ENCODE measurements around the gene SLC36A3. TPM values are rescaled to one million over a fixed set of nuclear protein-coding genes. Genes with fewer than 3 reads are reported as not detected.
"Not testable (repeated sequence)": the region's sequence is repeated elsewhere in the genome, so short reads cannot be mapped to it uniquely, and the experiment has no call there.

SLC36A3 gene
- total RNA-seq, 1 donor from 2014 or later: not detected

GRCh38 chr5:151237685-151238084, 65.9 kb downstream of the SLC36A3 start:
- no peak for DNase-seq

GRCh38 chr5:151236888-151237287, 66.7 kb downstream of the SLC36A3 start:
- DNase-seq: no peak

DNA sequence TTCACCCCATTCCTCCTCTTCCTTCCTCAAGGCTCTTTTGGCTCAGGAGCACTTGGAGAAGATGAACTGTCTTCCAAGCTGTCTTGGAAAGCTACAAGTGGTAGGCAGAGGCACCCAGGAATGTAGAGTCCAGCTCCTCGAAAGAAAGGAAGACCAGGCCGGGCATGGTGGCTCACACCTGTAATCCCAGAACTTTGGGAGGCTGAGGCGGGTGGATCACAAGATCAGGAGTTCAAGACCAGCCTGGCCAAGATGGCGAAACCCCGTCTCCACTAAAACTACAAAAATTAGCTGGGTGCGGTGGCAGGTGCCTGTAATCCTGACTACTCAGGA, 68.4 kb downstream of the SLC36A3 start:
- DNase-seq: not testable (repeated sequence)

DNA sequence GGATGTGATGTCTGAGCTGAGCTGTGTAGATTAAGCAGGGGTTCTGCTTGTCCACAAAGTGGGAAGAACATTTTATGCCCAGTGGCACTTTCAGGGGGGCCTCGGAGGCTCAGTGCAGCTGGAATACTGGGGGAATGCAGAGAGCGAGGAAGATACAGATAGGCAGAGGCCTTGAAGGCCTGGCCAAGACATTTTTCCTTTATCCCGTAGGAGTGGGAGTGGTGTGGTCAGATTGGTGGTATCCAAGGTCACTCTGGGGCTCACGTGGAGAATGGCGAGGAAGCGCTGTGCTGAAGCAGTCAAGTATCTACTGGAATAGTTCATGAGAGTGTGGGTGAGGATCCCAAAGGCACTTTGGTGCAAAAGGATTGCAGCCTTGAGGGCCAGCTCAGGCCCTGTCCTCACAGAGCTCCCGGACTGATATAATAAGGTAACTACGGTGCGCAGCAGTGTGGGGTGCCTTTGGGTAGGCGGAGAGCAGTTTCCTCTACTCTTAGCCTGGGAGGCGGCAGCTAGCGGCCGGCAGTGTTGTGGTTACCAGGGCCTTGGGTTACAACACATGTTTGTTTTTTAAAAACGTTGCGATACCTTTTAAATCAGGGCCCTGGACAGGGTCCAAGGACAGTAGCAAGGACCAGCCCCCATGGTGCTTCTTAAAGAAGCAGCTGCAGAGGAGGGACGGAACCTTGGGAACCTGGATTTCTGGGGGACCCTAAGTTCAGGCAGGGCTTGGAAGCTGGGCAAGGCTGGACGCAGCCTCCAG, 68.9 kb downstream of the SLC36A3 start:
- DNase-seq: peak; percentile 70

- no peak for DNase-seq
These were observed 69.9 kb downstream of the SLC36A3 start for GRCh38 chr5:151233616-151234085.

- no peak for DNase-seq
These were observed 72.2 kb downstream of the SLC36A3 start for GRCh38 chr5:151231359-151231758.

DNA sequence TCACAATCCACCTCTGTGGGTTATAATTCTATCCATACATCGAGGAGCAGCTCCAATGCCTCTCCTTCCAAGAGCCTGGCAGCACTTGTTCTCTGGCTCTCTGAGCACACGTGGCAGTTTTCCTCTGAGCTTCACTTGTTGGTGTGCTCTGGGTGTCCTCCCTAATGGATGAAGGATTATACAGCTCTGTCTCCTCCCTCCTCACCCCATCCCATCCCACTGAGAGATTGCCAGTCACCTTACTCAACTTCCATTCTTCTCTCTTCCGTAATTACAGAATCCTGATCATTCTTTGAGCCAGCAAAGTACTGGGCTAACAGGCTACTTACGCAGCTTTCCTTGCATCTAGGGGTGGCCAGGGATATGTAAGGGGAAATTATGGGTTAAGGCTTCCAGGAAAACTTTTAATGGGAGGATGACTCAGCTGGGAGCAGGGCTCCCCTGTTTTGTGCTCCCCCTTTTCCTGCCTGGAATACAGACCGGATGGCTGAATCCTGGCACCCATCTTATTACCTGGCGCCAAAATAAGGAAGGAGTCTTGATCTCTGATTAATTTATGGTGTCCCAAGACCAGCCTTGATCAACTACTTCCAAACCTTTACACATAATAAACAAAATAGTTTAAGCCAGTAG, 73.4 kb downstream of the SLC36A3 start:
- DNase-seq: no peak

- DNase-seq: no peak
These were observed 74.6 kb downstream of the SLC36A3 start for GRCh38 chr5:151228986-151229385.

- DNase-seq: no peak
These were observed 75.6 kb downstream of the SLC36A3 start for GRCh38 chr5:151227918-151228447.

Other genes starting within 250 kb of the SLC36A3 start
- gene TNIP1, start 222.7 kb downstream of the SLC36A3 start, total RNA-seq: 75.0 TPM
- gene ANXA6, start 146.0 kb downstream of the SLC36A3 start, total RNA-seq: 520 TPM
- gene CCDC69, start 79.7 kb downstream of the SLC36A3 start, total RNA-seq: 21.5 TPM
- 26.3 TPM for gene GM2A, start 50.6 kb downstream of the SLC36A3 start, total RNA-seq
- 3.1 TPM for gene SLC36A2, start 43.8 kb upstream of the SLC36A3 start, total RNA-seq
- 8.0 TPM for gene SLC36A1, start 143.8 kb upstream of the SLC36A3 start, total RNA-seq

Measured in tongue (tissue), 2 donors.